ENCODE data around the gene PLXNA3. TPM values are rescaled to one million over a fixed set of nuclear protein-coding genes. Genes with fewer than 3 reads are reported as not detected.

The PLXNA3 gene
- total RNA-seq, 4 donors from 2014 or later = 38.0 to 54.6 (median 48.4) TPM

DNA sequence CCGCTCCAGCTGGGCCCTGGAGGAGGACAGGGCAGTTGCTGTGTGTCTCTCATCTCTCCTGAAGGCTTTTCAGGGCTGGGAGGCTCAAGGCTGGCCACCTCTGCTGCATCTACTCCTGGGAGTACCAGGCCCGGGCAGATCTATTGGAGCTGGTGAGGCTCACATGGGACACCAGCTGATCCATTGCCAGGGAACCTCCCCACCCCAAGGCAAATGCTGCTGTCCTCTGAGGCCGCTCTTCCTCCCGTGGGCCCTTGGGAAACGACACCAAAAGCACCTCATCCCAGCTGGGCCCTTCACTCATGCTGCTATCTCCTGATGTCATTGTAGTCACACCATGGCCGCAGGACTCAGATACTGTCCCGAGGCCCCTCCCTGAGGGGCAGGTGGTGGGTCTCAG is 24.7 kb downstream of the PLXNA3 start:
- H3K4me3 ChIP-seq = no peak overlapping the region
- TF ChIP-seq, protein P1, sequence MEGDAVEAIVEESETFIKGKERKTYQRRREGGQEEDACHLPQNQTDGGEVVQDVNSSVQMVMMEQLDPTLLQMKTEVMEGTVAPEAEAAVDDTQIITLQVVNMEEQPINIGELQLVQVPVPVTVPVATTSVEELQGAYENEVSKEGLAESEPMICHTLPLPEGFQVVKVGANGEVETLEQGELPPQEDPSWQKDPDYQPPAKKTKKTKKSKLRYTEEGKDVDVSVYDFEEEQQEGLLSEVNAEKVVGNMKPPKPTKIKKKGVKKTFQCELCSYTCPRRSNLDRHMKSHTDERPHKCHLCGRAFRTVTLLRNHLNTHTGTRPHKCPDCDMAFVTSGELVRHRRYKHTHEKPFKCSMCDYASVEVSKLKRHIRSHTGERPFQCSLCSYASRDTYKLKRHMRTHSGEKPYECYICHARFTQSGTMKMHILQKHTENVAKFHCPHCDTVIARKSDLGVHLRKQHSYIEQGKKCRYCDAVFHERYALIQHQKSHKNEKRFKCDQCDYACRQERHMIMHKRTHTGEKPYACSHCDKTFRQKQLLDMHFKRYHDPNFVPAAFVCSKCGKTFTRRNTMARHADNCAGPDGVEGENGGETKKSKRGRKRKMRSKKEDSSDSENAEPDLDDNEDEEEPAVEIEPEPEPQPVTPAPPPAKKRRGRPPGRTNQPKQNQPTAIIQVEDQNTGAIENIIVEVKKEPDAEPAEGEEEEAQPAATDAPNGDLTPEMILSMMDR (IDR thresholded peaks at IDR 0.05) = no peak
- TF ChIP-seq POLR2A (IDR thresholded peaks at IDR 0.05) = no peak

DNA sequence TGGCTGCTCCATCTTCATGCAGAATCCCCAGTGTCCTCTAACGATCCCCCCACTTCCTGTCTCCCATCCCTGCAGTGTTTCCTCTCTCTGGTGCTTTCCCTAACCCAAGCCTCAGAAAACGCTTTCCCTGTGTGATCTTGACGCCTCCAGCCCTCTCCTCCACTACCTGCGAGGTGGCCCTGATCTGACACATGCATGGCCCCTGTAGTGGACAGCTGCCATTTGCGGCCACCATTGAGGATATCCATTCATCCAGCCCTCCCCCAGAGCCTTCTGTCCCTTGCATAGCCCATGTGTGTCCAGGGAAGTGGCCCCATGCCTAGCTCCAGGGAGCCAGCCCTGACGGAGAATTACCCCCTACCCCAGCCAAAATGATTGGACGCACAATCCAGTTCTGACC is 25.2 kb downstream of the PLXNA3 start:
- TF ChIP-seq, protein P1 (IDR thresholded peaks at IDR 0.05) = no peak
- TF ChIP-seq POLR2A (IDR thresholded peaks at IDR 0.05) = no peak
- peaks cover 0 to 7% (median 0%) of the 10 kb centered on the region in 3 donors for H3K36me3 ChIP-seq
- H3K27ac ChIP-seq = no peak overlapping the region
- H3K9me3 ChIP-seq = no peaks in the 10 kb centered on the region
- no peak for DNase-seq
- H3K4me3 ChIP-seq = no peak overlapping the region
- H3K27me3 ChIP-seq = no peaks in the 10 kb centered on the region
- H3K4me1 ChIP-seq = peaks cover 0 to 16% (median 2%) of the 10 kb centered on the region in 4 donors

More for the DNA sequence above, 24.7 kb downstream of the PLXNA3 start:
- H3K4me1 ChIP-seq = peaks cover 0 to 21% (median 2%) of the 10 kb centered on the region in 4 donors
- H3K9me3 ChIP-seq = no peaks in the 10 kb centered on the region
- peaks cover 0 to 7% (median 0%) of the 10 kb centered on the region in 3 donors for H3K36me3 ChIP-seq
- no peaks in the 10 kb centered on the region for H3K27me3 ChIP-seq
- DNase-seq = no peak
- H3K27ac ChIP-seq = no peak overlapping the region

DNA sequence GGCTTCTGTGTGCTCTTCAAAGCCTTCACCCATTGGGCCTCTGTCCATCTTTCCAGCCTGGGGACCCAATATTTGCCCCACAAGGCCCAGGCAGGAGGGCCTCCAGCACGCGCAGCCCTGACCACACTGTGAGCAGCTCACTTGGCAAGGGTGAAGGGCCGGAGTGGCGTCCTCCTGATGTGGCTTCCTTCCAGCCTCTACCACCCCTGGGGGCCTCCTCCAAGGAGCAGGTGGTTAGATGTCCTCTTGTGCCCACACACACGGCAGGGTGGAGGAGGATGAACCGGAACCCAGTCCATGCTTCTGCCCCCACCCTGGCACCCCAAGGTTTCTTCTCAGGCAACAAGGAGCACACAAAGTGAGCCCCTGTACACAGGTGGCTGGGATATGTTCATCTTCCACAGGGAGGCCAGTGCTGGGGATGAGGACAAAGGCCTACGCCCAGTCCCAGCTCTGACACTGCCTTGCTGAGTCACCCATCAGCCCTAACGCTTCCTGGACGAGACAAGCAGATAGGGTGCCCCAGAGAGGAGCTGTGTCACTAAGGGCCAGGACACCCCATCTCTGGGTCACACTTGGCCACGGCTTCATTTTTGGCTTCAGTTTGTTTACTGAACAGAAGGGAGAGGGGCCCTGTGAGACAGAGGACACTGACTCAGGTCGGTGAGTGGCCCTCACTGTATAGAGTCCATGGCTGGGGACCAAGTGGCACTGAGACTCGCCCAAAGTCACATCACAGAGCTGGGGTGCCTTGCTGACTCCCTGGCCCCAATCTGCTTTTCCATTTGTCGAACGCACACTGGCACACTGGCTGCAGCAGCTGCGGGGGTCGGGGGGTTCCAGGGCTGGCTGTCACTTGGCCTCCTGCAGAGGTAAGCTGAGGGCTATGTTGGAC is 26.4 kb downstream of the PLXNA3 start:
- H3K4me1 ChIP-seq = peaks cover 0 to 21% (median 4%) of the 10 kb centered on the region in 4 donors
- H3K9me3 ChIP-seq = no peaks in the 10 kb centered on the region
- no peak overlapping the region for H3K4me3 ChIP-seq
- H3K27me3 ChIP-seq = no peaks in the 10 kb centered on the region
- DNase-seq = peak in 2 of 3 donors; percentile 57 to 73
- peak overlapping the region in 1 of 4 donors; percentile 91 for H3K27ac ChIP-seq
- peaks cover 0 to 7% (median 0%) of the 10 kb centered on the region in 3 donors for H3K36me3 ChIP-seq
- peak in 1 of 2 donors; percentile 57 for TF ChIP-seq POLR2A (IDR thresholded peaks at IDR 0.05)
- TF ChIP-seq, protein P1 (IDR thresholded peaks at IDR 0.05) = no peak

DNA sequence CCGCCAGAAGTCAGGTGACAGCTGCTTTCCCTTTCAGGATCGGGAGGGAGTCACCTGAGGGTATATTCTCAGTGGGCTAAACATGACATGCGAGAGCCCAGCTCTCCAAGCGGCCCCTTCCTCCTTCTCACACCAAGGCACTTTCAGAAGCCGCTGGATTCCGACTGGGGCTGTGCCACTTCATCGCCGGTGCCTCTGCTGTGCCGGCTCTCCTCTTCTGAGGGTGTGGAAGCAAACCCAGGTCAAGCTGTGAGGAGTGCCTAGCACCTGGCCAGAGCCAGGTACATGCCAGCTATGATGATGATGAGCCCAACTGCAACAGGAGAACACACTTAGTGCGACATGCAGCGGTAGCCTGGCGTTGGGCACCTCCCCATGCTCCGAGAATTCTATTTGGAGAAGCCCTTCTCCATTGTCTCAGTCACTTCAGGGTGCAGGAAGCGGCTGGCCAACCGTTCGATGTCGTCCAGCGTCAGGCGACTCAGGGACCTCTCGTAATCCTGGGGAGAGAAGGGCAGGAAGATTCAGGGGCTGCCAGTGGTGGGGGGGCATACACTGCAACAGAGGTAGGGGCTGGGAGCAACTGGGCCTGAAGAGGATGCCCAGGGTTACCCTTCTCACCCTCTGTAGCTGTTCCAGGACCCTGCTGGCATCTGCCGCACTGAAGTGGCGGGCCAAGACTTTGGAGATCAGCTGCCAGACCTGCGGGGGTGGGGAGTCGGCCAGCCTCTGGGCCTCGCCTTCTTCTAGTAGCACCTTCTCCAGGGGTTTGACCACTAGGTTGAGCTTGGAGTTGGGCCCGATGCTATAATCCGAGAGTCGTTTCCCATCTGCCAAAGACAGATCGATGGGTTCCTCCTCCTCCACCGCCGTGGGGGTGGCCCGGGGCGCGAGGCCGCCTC is 27.3 kb downstream of the PLXNA3 start:
- DNase-seq = no peak
- Histone ChIP-seq H3K27me3 (no peaks in the 10 kb centered on the region), H3K4me3 (peak overlapping the region; percentile 63 to 77 (median 72)), H3K4me1 (peaks cover 0 to 21% (median 6%) of the 10 kb centered on the region in 4 donors), H3K27ac (peak overlapping the region; percentile 85 to 91 (median 88)), H3K36me3 (peaks cover 0 to 7% (median 0%) of the 10 kb centered on the region in 3 donors), H3K9me3 (no peaks in the 10 kb centered on the region)
- TF ChIP-seq POLR2A (IDR thresholded peaks at IDR 0.05) = no peak
- TF ChIP-seq, protein P1 (IDR thresholded peaks at IDR 0.05) = no peak

DNA sequence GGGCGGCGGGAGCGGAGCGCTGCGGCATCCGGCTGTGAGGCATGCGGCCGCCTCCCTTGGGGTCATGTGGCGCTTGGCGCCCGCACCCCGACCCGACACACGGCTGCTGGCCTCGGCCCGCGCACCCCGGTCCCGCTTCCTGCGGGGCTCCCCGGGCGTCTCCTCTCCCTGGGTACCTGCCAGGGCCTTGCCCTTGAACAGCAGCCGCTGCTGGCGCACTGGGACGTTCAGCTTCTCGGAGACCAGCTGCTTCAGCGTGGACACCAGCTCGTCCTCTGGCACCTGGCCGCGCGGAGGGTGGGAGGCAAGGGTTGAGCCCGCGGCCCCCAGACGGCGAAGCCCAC is 27.9 kb downstream of the PLXNA3 start:
- peaks cover 0 to 21% (median 6%) of the 10 kb centered on the region in 4 donors for H3K4me1 ChIP-seq
- H3K4me3 ChIP-seq = peak overlapping the region; percentile 63 to 77 (median 72)
- peak in 2 of 3 donors; percentile 56 to 61 for DNase-seq
- peak overlapping the region; percentile 85 to 91 (median 88) for H3K27ac ChIP-seq
- peaks cover 0 to 7% (median 0%) of the 10 kb centered on the region in 3 donors for H3K36me3 ChIP-seq
- TF ChIP-seq, protein P1 (IDR thresholded peaks at IDR 0.05) = no peak
- no peak for TF ChIP-seq POLR2A (IDR thresholded peaks at IDR 0.05)
- H3K9me3 ChIP-seq = no peaks in the 10 kb centered on the region
- no peaks in the 10 kb centered on the region for H3K27me3 ChIP-seq

All from Peyer's patch (tissue), 4 donors.